H1 (cell line): Measurements from ENCODE around the gene SPTLC3. TPM values are rescaled to one million over a fixed set of nuclear protein-coding genes. Genes with fewer than 3 reads are reported as not detected.

Experiments used
- CTCF ChIA-PET: fragments of 300-600 bp; sonication (Branson Sonifier 250); formaldehyde crosslinking; loops from one replicate; lab custom pipeline; 2021; ENCODE audit not compliant: partially characterized antibody; lab: Charles Lee
- POLR2A ChIA-PET: fragments of 300-600 bp; sonication (Branson Sonifier 250); formaldehyde crosslinking; loops from one replicate; lab custom pipeline; 2021; ENCODE audit warnings: inconsistent platforms; ENCODE audit not compliant: partially characterized antibody; lab: Charles Lee
- DNase-seq, 2 experiments: peaks; one replicate each; pipeline versions ENCODE4 v3.0.0 to v3.0.0-alpha.2; 2010 to 2022; ENCODE audit warnings: low spot score in 2 of 2, low read depth in 1 of 2, mixed read lengths in 1 of 2
- FAIRE-seq: peaks from 2 replicates; lab custom pipeline; 2011; peaks lifted over from hg19 to GRCh38; lab: Jason Lieb, UNC
- H2AFZ ChIP-seq: 2 replicates; pipeline ENCODE4 v1.8.1; 2012; ENCODE audit warnings: low read length, inconsistent platforms
- H2AK5ac ChIP-seq: 2 replicates; pipeline ENCODE4 v1.6.1; 2013; ENCODE audit warnings: low read depth, low read length
- H2BK120ac ChIP-seq: replicated peaks from 2 replicates; pipeline ENCODE3; 2013; ENCODE audit warnings: low read depth, low read length, inconsistent platforms
- H2BK12ac ChIP-seq: 2 replicates; pipeline ENCODE4 v1.6.1; 2013; ENCODE audit warnings: low read depth, low read length
- H2BK15ac ChIP-seq: 2 replicates; pipeline ENCODE4 v1.6.1; 2013; ENCODE audit warnings: low read length
- H2BK20ac ChIP-seq: 2 replicates; pipeline ENCODE4 v1.6.1; 2013; ENCODE audit warnings: low read length
- H2BK5ac ChIP-seq: 2 replicates; pipeline ENCODE4 v1.6.1; 2013; ENCODE audit warnings: low read depth, low read length
- H3K14ac ChIP-seq: 2 replicates; pipeline ENCODE4 v1.6.1; 2013; ENCODE audit warnings: inconsistent platforms; ENCODE audit not compliant: insufficient read length
- H3K18ac ChIP-seq: 2 replicates; pipeline ENCODE4 v1.6.1; 2013; ENCODE audit warnings: low read length; ENCODE audit errors: extremely low read depth
- H3K23ac ChIP-seq: 2 replicates; pipeline ENCODE4 v1.6.1; 2013; ENCODE audit warnings: inconsistent platforms; ENCODE audit not compliant: insufficient read length
- H3K23me2 ChIP-seq: 2 replicates; pipeline ENCODE4 v1.6.1; 2013; ENCODE audit warnings: low read depth, low read length
- H3K27ac ChIP-seq: 2 replicates; pipeline ENCODE4 v1.6.1; 2011; ENCODE audit warnings: low read depth, low read length, inconsistent platforms
- H3K27me3 ChIP-seq, 4 experiments: replicated peaks in 1 of 4; 1 replicate in 1 of 4; 2 replicates in 3 of 4; pipeline versions ENCODE4 v1.6.1 to v1.8.1; 2011 to 2013; ENCODE audit warnings: low read length in 3 of 4, mild to moderate bottlenecking in 3 of 4, inconsistent platforms in 2 of 4, mixed read lengths in 2 of 4, moderate library complexity in 1 of 4; ENCODE audit not compliant: control insufficient read depth in 3 of 4, insufficient read depth in 3 of 4; ENCODE audit errors: extremely low read depth in 1 of 4
- H3K36me3 ChIP-seq, 4 experiments: 2 replicates each; pipeline versions ENCODE4 v1.6.1 to v1.8.1; 2011 to 2013; ENCODE audit warnings: mild to moderate bottlenecking in 4 of 4, low read length in 3 of 4, moderate library complexity in 2 of 4, control low read depth in 1 of 4, inconsistent platforms in 1 of 4; ENCODE audit not compliant: insufficient read depth in 4 of 4, control insufficient read depth in 2 of 4
- H3K4ac ChIP-seq: replicated peaks from 2 replicates; pipeline ENCODE3; 2013; ENCODE audit warnings: low read length, low read depth, mixed read lengths, inconsistent platforms; ENCODE audit not compliant: insufficient read length
- H3K4me1 ChIP-seq, 4 experiments: replicated peaks in 1 of 4; 1 replicate in 1 of 4; 2 replicates in 3 of 4; pipeline versions ENCODE4 v1.6.1 to v1.8.1; 2011 to 2013; ENCODE audit warnings: low read length in 3 of 4, inconsistent platforms in 2 of 4, mixed read lengths in 1 of 4; ENCODE audit not compliant: insufficient read depth in 4 of 4, control insufficient read depth in 3 of 4
- H3K4me2 ChIP-seq, 2 experiments: 2 replicates each; pipeline versions ENCODE4 v1.6.1 to v1.8.1; 2011 to 2013; ENCODE audit warnings: low read depth in 2 of 2, low read length in 2 of 2, control low read depth in 1 of 2, inconsistent platforms in 1 of 2, mild to moderate bottlenecking in 1 of 2; ENCODE audit not compliant: insufficient read depth in 1 of 2
- H3K4me3 ChIP-seq, 4 experiments: fragments of 200-600, 300-600 bp in 1 of 4; sonication (generic), shearing (Covaris generic), sonication (Bioruptor Twin) in 1 of 4; 2 replicates each; pipeline versions ENCODE4 v1.5.1 to v1.8.1; 2011 to 2016; ENCODE audit warnings: low read length in 4 of 4, low read depth in 3 of 4, control low read depth in 2 of 4, inconsistent platforms in 2 of 4, mild to moderate bottlenecking in 2 of 4, mixed read lengths in 1 of 4, moderate library complexity in 1 of 4; ENCODE audit not compliant: insufficient read depth in 2 of 4; ENCODE audit errors: extremely low read depth in 1 of 4
- H3K56ac ChIP-seq: replicated peaks from 2 replicates; pipeline ENCODE3; 2013; ENCODE audit warnings: low read depth, mild to moderate bottlenecking, mixed read lengths, low read length, inconsistent platforms; ENCODE audit not compliant: insufficient read length
- H3K79me1 ChIP-seq: 2 replicates; pipeline ENCODE4 v1.6.1; 2013; ENCODE audit warnings: low read depth, low read length, control low read depth
- H3K79me2 ChIP-seq, 2 experiments: 2 replicates each; pipeline versions ENCODE4 v1.6.1 to v1.8.1; 2012 to 2013; ENCODE audit warnings: low read length in 2 of 2, mild to moderate bottlenecking in 2 of 2, inconsistent platforms in 1 of 2; ENCODE audit not compliant: insufficient read depth in 2 of 2, control insufficient read depth in 1 of 2
- H3K9ac ChIP-seq, 4 experiments: replicated peaks in 1 of 4; 1 replicate in 1 of 4; 2 replicates in 3 of 4; pipeline versions ENCODE4 v1.6.1 to v1.8.1; 2011 to 2013; ENCODE audit warnings: low read depth in 3 of 4, low read length in 3 of 4, control low read depth in 2 of 4, mild to moderate bottlenecking in 2 of 4, moderate library complexity in 2 of 4, inconsistent platforms in 1 of 4; ENCODE audit errors: extremely low read depth in 1 of 4
- H3K9me3 ChIP-seq, 2 experiments: 2 replicates each; pipeline versions ENCODE4 v1.6.1 to v1.8.1; 2012 to 2013; ENCODE audit warnings: mild to moderate bottlenecking in 2 of 2, moderate library complexity in 2 of 2, control low read depth in 1 of 2, inconsistent platforms in 1 of 2, low read depth in 1 of 2, low read length in 1 of 2, mixed read lengths in 1 of 2; ENCODE audit not compliant: insufficient read depth in 2 of 2
- H4K20me1 ChIP-seq, 2 experiments: replicated peaks in 1 of 2; 2 replicates each; pipeline versions ENCODE3 to v1.8.1; 2011 to 2013; ENCODE audit warnings: inconsistent platforms in 2 of 2, low read length in 2 of 2, mild to moderate bottlenecking in 1 of 2; ENCODE audit not compliant: insufficient read depth in 2 of 2, control insufficient read depth in 1 of 2
- H4K5ac ChIP-seq: 2 replicates; pipeline ENCODE4 v1.6.1; 2013; ENCODE audit warnings: low read length, low read depth, mixed read lengths, inconsistent platforms; ENCODE audit not compliant: insufficient read length
- H4K8ac ChIP-seq: 2 replicates; pipeline ENCODE4 v1.8.0; 2013; ENCODE audit warnings: mild to moderate bottlenecking, moderate library complexity, low read length, inconsistent platforms; ENCODE audit not compliant: insufficient read depth; ENCODE audit errors: extremely low read depth
- H4K91ac ChIP-seq: replicated peaks from 2 replicates; pipeline ENCODE3; 2013; ENCODE audit warnings: low read length, mixed read lengths, inconsistent platforms; ENCODE audit not compliant: insufficient read length
- ATF2 ChIP-seq: IDR thresholded peaks from 2 replicates; pipeline ENCODE4 v1.6.1; 2012; ENCODE audit warnings: low read length, inconsistent platforms
- ATF3 ChIP-seq: IDR thresholded peaks from 2 replicates; pipeline ENCODE4 v1.6.1; 2011; ENCODE audit warnings: low read depth, mild to moderate bottlenecking, low read length; ENCODE audit not compliant: insufficient read depth
- CHD2 ChIP-seq: IDR thresholded peaks from 2 replicates; pipeline ENCODE4 v1.6.1; 2012; ENCODE audit warnings: low read length, improper control_type of control experiment
- CTCF ChIP-seq, 3 experiments: IDR thresholded peaks; 1 replicate in 2 of 3; 2 replicates in 1 of 3; pipeline versions ENCODE4 v1.5.1 to v1.6.1; 2011; ENCODE audit warnings: low read length in 3 of 3, mild to moderate bottlenecking in 3 of 3, inconsistent platforms in 2 of 3, low read depth in 1 of 3, moderate library complexity in 1 of 3; ENCODE audit not compliant: insufficient read depth in 1 of 3; ENCODE audit errors: control extremely low read depth in 1 of 3
- MAX ChIP-seq: IDR thresholded peaks from 2 replicates; pipeline ENCODE4 v1.6.1; 2012; ENCODE audit warnings: inconsistent platforms
- RAD21 ChIP-seq, 2 experiments: IDR thresholded peaks in 1 of 2; conservative IDR thresholded peaks in 1 of 2; 2 replicates each; pipeline ENCODE4 v1.6.1; 2011; ENCODE audit warnings: low read depth in 2 of 2, low read length in 2 of 2, improper control_type of control experiment in 1 of 2, inconsistent platforms in 1 of 2, mild to moderate bottlenecking in 1 of 2, moderate library complexity in 1 of 2
- SIN3A ChIP-seq, 2 experiments: IDR thresholded peaks in 1 of 2; conservative IDR thresholded peaks in 1 of 2; 2 replicates each; pipeline ENCODE4 v1.6.1; 2011 to 2012; ENCODE audit warnings: low read length in 2 of 2, improper control_type of control experiment in 1 of 2, low read depth in 1 of 2, mild to moderate bottlenecking in 1 of 2
- TBP ChIP-seq: IDR thresholded peaks from 2 replicates; pipeline ENCODE4 v1.6.1; 2011; ENCODE audit warnings: low read depth, low read length, improper control_type of control experiment
- WGBS, 2 experiments: shearing (Covaris generic) in 1 of 2; methylation state at CpG; one replicate each; pipeline versions ENCODE4 v1.1.6 to v1.1.7; 2013 to 2015; ENCODE audit warnings: low lambda C conversion rate in 2 of 2, mixed read lengths in 2 of 2, inconsistent platforms in 1 of 2, low coverage in 1 of 2, missing lambda C conversion rate in 1 of 2; ENCODE audit not compliant: insufficient replicate concordance in 2 of 2, insufficient coverage in 1 of 2, insufficient read length in 1 of 2; ENCODE audit errors: extremely low coverage in 1 of 2, missing lambda C conversion rate in 1 of 2; 5-methylcytosine and 5-hydroxymethylcytosine counted together
- polyA plus RNA-seq, 7 experiments: library from polyadenylated mRNA; depleted of rRNA in 3 of 7; stranded (reverse) in 5 of 7; unstranded in 2 of 7; fragments of >200 nt in 5 of 7; fragments of 200-250 nt in 2 of 7; gene quantifications; 1 replicate in 5 of 7; 2 replicates in 1 of 7; 4 replicates in 1 of 7; pipeline versions ENCODE4 v1.2.1 to v1.2.3, GENCODE V29; 2011 to 2013; ENCODE audit warnings: missing spikeins in 2 of 7, mixed read lengths in 2 of 7
- total RNA-seq: library from RNA; stranded (reverse); fragmentation: NEBNext Ultra II Directional; extraction: Animal tissue kit (Norgen Biotek cat#: 25700); gene quantifications from 2 replicates; pipeline ENCODE4 v1.2.1, GENCODE V29; 2021

Gene SPTLC3
- total and polyA plus RNA-seq, 2 of the 8 experiments (the other 6 are each of a cell fraction or from before 2014, with no cell fraction given): 0.23 to 0.82 TPM

- FAIRE-seq: no peak
- Histone ChIP-seq H4K5ac (no peak overlapping the region), H3K4me1 (no peaks in the 10 kb centered on the region), H2BK120ac (no peak overlapping the region), H3K9ac (no peak overlapping the region), H3K4ac (no peak overlapping the region), H2BK15ac (no peak overlapping the region), H2AFZ (no peak overlapping the region), H3K4me3 (no peak overlapping the region), H4K20me1 (no peaks in the 10 kb centered on the region), H2BK5ac (no peak overlapping the region), H3K14ac (no peak overlapping the region), H3K23me2 (no peaks in the 10 kb centered on the region), H3K56ac (no peak overlapping the region), H2BK20ac (no peak overlapping the region), H3K23ac (no peak overlapping the region), H3K79me1 (no peaks in the 10 kb centered on the region), H3K9me3 (no peaks in the 10 kb centered on the region), H4K91ac (no peak overlapping the region), H3K27ac (no peak overlapping the region), H3K27me3 (no peaks in the 10 kb centered on the region), H2AK5ac (no peak overlapping the region), H3K79me2 (no peaks in the 10 kb centered on the region), H4K8ac (no peak overlapping the region), H3K4me2 (no peak overlapping the region), H2BK12ac (no peak overlapping the region), H3K36me3 (no peaks in the 10 kb centered on the region), H3K18ac (no peak overlapping the region)
- 88% methylated on average over 3 of the region's 3 CpGs; no CpG with 5 or more reads in 1 of the 2 experiments for WGBS, 2 experiments
- ChIA-PET CTCF (interaction anchor here (0.6 to 3.9 kb wide), 3 partner anchors 148 to 171 kb away, joined by 3 to 21 read pairs (median 5); no protein-coding TSS in a partner anchor), POLR2A (no interaction called here)
- DNase-seq: no peak
- TF ChIP-seq CTCF (IDR thresholded peaks at IDR 0.05; ENCODE audit: control extremely low read depth in 1 of 3, insufficient read depth in 1 of 3, low read depth in 1 of 3, low read length in 3 of 3): no peak
- TF ChIP-seq MAX: no peak
- TF ChIP-seq TBP: no peak
- no peak for TF ChIP-seq RAD21 (IDR thresholded peaks at IDR 0.05 in 1 of 2, conservative IDR thresholded peaks at IDR 0.05 in 1 of 2; ENCODE audit: low read depth in 2 of 2, low read length in 2 of 2)
- no peak for TF ChIP-seq ATF3
- TF ChIP-seq ATF2: no peak
- TF ChIP-seq SIN3A (conservative IDR thresholded peaks at IDR 0.05 in 1 of 2, IDR thresholded peaks at IDR 0.05 in 1 of 2; ENCODE audit: low read depth in 1 of 2, low read length in 2 of 2): no peak
- no peak for TF ChIP-seq CHD2
These were observed 105.0 kb downstream of the SPTLC3 start for GRCh38 chr20:13113731-13114130.
